T-helper 1 cell treated with Interleukin-12 subunit alpha and Interleukin-12 subunit beta and Interleukin-4 antibody, amounts not matched to agents 30 ng/mL and 1 ng/mL, for 36 hours (primary cell): ENCODE measurements around the gene SLC35E3. TPM values are rescaled to one million over a fixed set of nuclear protein-coding genes. Genes with fewer than 3 reads are reported as not detected.

Experiments
- intact Hi-C: fragments of 100-400 bp; cut with micrococcal nuclease; formaldehyde crosslinking; loops from one replicate; pipeline ENCODE4 v1.15.1; 2024
- total RNA-seq: library from RNA; stranded (reverse); gene quantifications from 2 replicates; pipeline ENCODE4 v1.2.3, GENCODE V29; 2022

SLC35E3 gene
- total RNA-seq, result 8.5 and 8.9 TPM in 2 replicates

GRCh38 chr12:68745904-68746571 lies at the start of gene SLC35E3:
SLC35E3 (plus strand) TSS chr12:68746176; CDS start chr12:68746378, 202 bp downstream.
- intact Hi-C loops, result loop anchor here (1.0 to 10.0 kb wide), 15 partner anchors 60 to 1479 kb away; partner anchors contain the start of genes CAND1, CCT2, MDM1 and NUP107

- intact Hi-C loops, result no loop called here
Observed at GRCh38 chr12:68699486-68699885, 46.5 kb upstream of the SLC35E3 start.

GRCh38 chr12:68727776-68728175 lies 18.2 kb upstream of the SLC35E3 start:
- intact Hi-C loops, result no loop called here

- intact Hi-C loops, result no loop called here
Observed at GRCh38 chr12:68733661-68734071, 12.3 kb upstream of the SLC35E3 start.

GRCh38 chr12:68739891-68740290 lies 6.1 kb upstream of the SLC35E3 start:
- intact Hi-C loops, result loop anchor here (10.0 kb wide), 1 partner anchor 335 kb away; no protein-coding TSS in a partner anchor

GRCh38 chr12:68743356-68743755 lies 2.6 kb upstream of the SLC35E3 start:
- intact Hi-C loops, result loop anchor here (10.0 kb wide), 1 partner anchor 331 kb away; no protein-coding TSS in a partner anchor

- intact Hi-C loops, result loop anchor here (5.0 to 10.0 kb wide), 7 partner anchors 208 to 1478 kb away; partner anchors contain the start of genes CAND1 and CCT2
Observed at GRCh38 chr12:68745376-68745903, 536 bp upstream of the SLC35E3 start.

GRCh38 chr12:68746572-68747180 lies 700 bp downstream of the SLC35E3 start:
- intact Hi-C loops, result loop anchor here (1.0 to 10.0 kb wide), 15 partner anchors 60 to 1479 kb away; partner anchors contain the start of genes CAND1, CCT2, MDM1 and NUP107

GRCh38 chr12:68749443-68749842 lies 3.5 kb downstream of the SLC35E3 start:
- intact Hi-C loops, result loop anchor here (5.0 to 10.0 kb wide), 7 partner anchors 212 to 1482 kb away; partner anchors contain the start of genes CAND1 and CCT2

- intact Hi-C loops, result loop anchor here (5.0 to 10.0 kb wide), 7 partner anchors 213 to 1483 kb away; partner anchors contain the start of genes CAND1 and CCT2
Observed at GRCh38 chr12:68749861-68750260, 3.9 kb downstream of the SLC35E3 start.

- intact Hi-C loops, result no loop called here
Observed at GRCh38 chr12:68750506-68750905, 4.5 kb downstream of the SLC35E3 start.

GRCh38 chr12:68755536-68756243 lies 9.7 kb downstream of the SLC35E3 start:
- intact Hi-C loops, result no loop called here

GRCh38 chr12:68759852-68760251 lies 13.9 kb downstream of the SLC35E3 start:
- intact Hi-C loops, result no loop called here

GRCh38 chr12:68760806-68761441 lies 14.9 kb downstream of the SLC35E3 start:
- intact Hi-C loops, result no loop called here

- intact Hi-C loops, result no loop called here
Observed at GRCh38 chr12:68761442-68761812, 15.5 kb downstream of the SLC35E3 start.

- intact Hi-C loops, result no loop called here
Observed at GRCh38 chr12:68761901-68762630, 16.1 kb downstream of the SLC35E3 start.

- intact Hi-C loops, result no loop called here
Observed at GRCh38 chr12:68762691-68763090, 16.7 kb downstream of the SLC35E3 start.

- intact Hi-C loops, result no loop called here
Observed at GRCh38 chr12:68765696-68766095, 19.7 kb downstream of the SLC35E3 start.

- intact Hi-C loops, result no loop called here
Observed at GRCh38 chr12:68766646-68767045, 20.7 kb downstream of the SLC35E3 start.

- intact Hi-C loops, result no loop called here
Observed at GRCh38 chr12:68767191-68767590, 21.2 kb downstream of the SLC35E3 start.
